Esophagus muscularis mucosa (tissue), 4 donors: Measurements from ENCODE around the gene DYNC2H1. TPM values are rescaled to one million over a fixed set of nuclear protein-coding genes. Genes with fewer than 3 reads are reported as not detected.

Experiments used
- DNase-seq: peaks from one replicate; pipeline ENCODE4 v3.0.0-alpha.2; 2017; ENCODE audit errors: extremely low spot score
- H3K27ac ChIP-seq, 4 donors: fragments of 200-600 bp; sonication (generic); replicated peaks in 1 of 4; 1 replicate in 3 of 4; 2 replicates in 1 of 4; pipeline ENCODE4 v1.5.1; 2016 to 2019; ENCODE audit warnings: mild to moderate bottlenecking in 1 of 4
- H3K27me3 ChIP-seq, 4 donors: fragments of 200-600 bp; sonication (generic); one replicate each; pipeline versions ENCODE4 v1.5.1 to v1.6.0; 2016 to 2019
- H3K36me3 ChIP-seq, 4 donors: fragments of 200-600 bp; sonication (generic); one replicate each; pipeline ENCODE4 v1.5.1; 2016 to 2019
- H3K4me1 ChIP-seq, 4 donors: fragments of 200-600 bp; sonication (generic); one replicate each; pipeline ENCODE4 v1.5.1; 2016 to 2019
- H3K4me3 ChIP-seq, 4 donors: fragments of 200-600 bp; sonication (generic); 1 replicate in 2 of 4; 2 replicates in 2 of 4; pipeline ENCODE4 v1.5.1; 2016 to 2019; ENCODE audit warnings: mild to moderate bottlenecking in 4 of 4, moderate library complexity in 1 of 4
- H3K9me3 ChIP-seq, 4 donors: fragments of 200-600 bp; sonication (generic); 1 replicate in 3 of 4; 2 replicates in 1 of 4; pipeline ENCODE4 v1.5.1; 2016 to 2019
- EP300 ChIP-seq: sonication (generic); formaldehyde crosslinking; IDR thresholded peaks from one replicate; pipeline ENCODE4 v1.6.1; 2017; ENCODE audit warnings: antibody characterized with exemption
- POLR2A ChIP-seq: fragments of 450-650 bp; IDR thresholded peaks from one replicate; pipeline ENCODE4 v1.6.1; 2017; ENCODE audit warnings: antibody characterized with exemption, moderate library complexity, mild to moderate bottlenecking, low read depth
- POLR2AphosphoS5 ChIP-seq, 2 donors: sonication (generic); formaldehyde crosslinking; IDR thresholded peaks; one replicate each; pipeline ENCODE4 v1.6.1; 2017; ENCODE audit warnings: antibody characterized with exemption in 2 of 2
- WGBS: methylation state at CpG from one replicate; pipeline ENCODE4 v1.1.5; 2018; 5-methylcytosine and 5-hydroxymethylcytosine counted together
- intact Hi-C: fragments of 100-400 bp; cut with DNase I; formaldehyde crosslinking; loops from one replicate; pipeline ENCODE4 v1.15.1; 2023
- total RNA-seq, 4 donors: library from RNA; depleted of rRNA; stranded (reverse); fragments of >200 nt; gene quantifications; one replicate each; pipeline versions ENCODE4 v1.1.0 to v1.2.1, GENCODE V29; 2016
- TF ChIP-seq, protein P1 (sequence below), 3 experiments: fragments of 200-600 bp in 2 of 3; fragments of 450-650 bp in 1 of 3; sonication (generic) in 2 of 3; IDR thresholded peaks; one replicate each; pipeline ENCODE4 v1.5.1; 2017 to 2019; ENCODE audit warnings: antibody characterized with exemption in 3 of 3, mild to moderate bottlenecking in 2 of 3, moderate library complexity in 1 of 3

DYNC2H1 gene
- total RNA-seq, 4 donors from 2014 or later = 9.2 to 14.5 (median 12.5) TPM

DNA sequence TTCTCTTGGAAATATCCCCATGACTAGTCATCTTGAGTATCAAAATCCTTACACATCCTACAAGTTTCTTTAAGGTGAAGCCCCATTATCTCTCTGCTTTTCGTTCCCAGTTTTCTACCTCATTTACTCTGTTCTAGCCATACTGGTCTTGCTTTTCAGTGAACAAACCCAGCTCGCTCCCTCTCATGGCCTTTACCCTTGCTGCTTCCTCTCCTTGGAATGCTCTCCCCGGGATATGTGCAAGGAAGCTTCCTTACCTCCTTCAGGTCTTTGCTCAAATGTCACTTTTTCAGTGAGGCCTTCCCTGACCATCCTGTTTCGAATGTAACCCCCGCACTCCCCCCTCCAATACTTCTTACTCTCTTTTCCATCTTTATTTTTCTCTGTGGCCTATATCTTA, 331.8 kb downstream of the DYNC2H1 start:
- H3K9me3 ChIP-seq = no peaks in the 10 kb centered on the region
- no peak overlapping the region for H3K4me3 ChIP-seq
- H3K27me3 ChIP-seq = no peaks in the 10 kb centered on the region
- intact Hi-C loops = no loop called here
- no peaks in the 10 kb centered on the region for H3K4me1 ChIP-seq
- TF ChIP-seq, protein P1, sequence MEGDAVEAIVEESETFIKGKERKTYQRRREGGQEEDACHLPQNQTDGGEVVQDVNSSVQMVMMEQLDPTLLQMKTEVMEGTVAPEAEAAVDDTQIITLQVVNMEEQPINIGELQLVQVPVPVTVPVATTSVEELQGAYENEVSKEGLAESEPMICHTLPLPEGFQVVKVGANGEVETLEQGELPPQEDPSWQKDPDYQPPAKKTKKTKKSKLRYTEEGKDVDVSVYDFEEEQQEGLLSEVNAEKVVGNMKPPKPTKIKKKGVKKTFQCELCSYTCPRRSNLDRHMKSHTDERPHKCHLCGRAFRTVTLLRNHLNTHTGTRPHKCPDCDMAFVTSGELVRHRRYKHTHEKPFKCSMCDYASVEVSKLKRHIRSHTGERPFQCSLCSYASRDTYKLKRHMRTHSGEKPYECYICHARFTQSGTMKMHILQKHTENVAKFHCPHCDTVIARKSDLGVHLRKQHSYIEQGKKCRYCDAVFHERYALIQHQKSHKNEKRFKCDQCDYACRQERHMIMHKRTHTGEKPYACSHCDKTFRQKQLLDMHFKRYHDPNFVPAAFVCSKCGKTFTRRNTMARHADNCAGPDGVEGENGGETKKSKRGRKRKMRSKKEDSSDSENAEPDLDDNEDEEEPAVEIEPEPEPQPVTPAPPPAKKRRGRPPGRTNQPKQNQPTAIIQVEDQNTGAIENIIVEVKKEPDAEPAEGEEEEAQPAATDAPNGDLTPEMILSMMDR (IDR thresholded peaks at IDR 0.05) = no peak
- TF ChIP-seq POLR2A (no peak), EP300 (no peak), POLR2AphosphoS5 (IDR thresholded peaks at IDR 0.05) (no peak)
- DNase-seq = no peak
- 91% methylated on average over 5 of the region's 5 CpGs for WGBS
- H3K27ac ChIP-seq = no peak overlapping the region
- no peaks in the 10 kb centered on the region for H3K36me3 ChIP-seq

DNA sequence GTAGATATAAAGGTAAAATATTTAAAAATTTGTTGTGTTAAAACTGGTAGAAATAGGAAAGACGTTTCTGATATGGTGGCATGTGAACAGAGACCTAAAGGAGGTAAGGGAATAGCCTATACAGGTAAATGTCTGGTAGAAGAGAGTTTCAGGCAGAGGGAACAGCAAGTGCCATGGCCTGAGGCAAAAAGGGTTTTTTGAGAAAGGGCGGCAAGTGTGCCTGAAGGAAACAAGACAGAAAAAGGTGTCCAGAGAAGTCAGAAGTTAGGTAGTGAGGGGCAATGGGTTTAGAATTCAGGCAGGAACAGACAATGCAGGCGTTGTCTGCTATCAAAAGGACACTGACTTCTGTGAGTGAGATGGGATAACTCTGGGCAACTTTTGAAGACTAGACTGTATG, 339.7 kb downstream of the DYNC2H1 start:
- DNase-seq = no peak
- TF ChIP-seq POLR2A = no peak
- TF ChIP-seq EP300 = no peak
- TF ChIP-seq POLR2AphosphoS5 (IDR thresholded peaks at IDR 0.05) = no peak
- TF ChIP-seq, protein P1 (IDR thresholded peaks at IDR 0.05) = no peak
- intact Hi-C loops = no loop called here
- WGBS = 82% methylated on average over 3 of the region's 3 CpGs
- no peaks in the 10 kb centered on the region for H3K36me3 ChIP-seq
- no peaks in the 10 kb centered on the region for H3K4me1 ChIP-seq
- no peaks in the 10 kb centered on the region for H3K27me3 ChIP-seq
- H3K9me3 ChIP-seq = no peaks in the 10 kb centered on the region
- no peak overlapping the region for H3K4me3 ChIP-seq
- no peak overlapping the region for H3K27ac ChIP-seq

DNA sequence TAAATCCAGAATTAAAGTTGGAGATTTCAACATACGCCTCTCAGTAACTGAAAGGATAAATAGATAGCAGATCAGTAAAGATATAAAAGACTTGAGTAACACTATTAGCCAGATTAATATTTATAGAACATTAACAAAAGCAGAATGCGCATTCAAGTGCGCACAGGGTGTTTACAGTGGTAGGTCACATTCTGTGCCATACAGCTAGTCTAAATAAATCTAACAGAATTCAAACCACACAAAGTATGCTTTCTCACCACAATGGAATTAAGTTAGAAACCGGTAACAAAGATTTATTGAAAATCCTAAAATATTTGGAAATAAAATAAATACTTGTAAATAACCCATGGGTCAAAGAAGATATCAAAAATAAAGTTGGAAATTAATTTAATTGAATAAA, 341.0 kb downstream of the DYNC2H1 start:
- no peak overlapping the region for H3K4me3 ChIP-seq
- no peak overlapping the region for H3K27ac ChIP-seq
- no peaks in the 10 kb centered on the region for H3K4me1 ChIP-seq
- H3K9me3 ChIP-seq = no peaks in the 10 kb centered on the region
- H3K27me3 ChIP-seq = no peaks in the 10 kb centered on the region
- DNase-seq = no peak
- TF ChIP-seq, protein P1 (IDR thresholded peaks at IDR 0.05) = no peak
- no peak for TF ChIP-seq EP300
- no peak for TF ChIP-seq POLR2AphosphoS5 (IDR thresholded peaks at IDR 0.05)
- no peak for TF ChIP-seq POLR2A
- 59% methylated on average over 4 of the region's 4 CpGs for WGBS
- no peaks in the 10 kb centered on the region for H3K36me3 ChIP-seq
- intact Hi-C loops = no loop called here

DNA sequence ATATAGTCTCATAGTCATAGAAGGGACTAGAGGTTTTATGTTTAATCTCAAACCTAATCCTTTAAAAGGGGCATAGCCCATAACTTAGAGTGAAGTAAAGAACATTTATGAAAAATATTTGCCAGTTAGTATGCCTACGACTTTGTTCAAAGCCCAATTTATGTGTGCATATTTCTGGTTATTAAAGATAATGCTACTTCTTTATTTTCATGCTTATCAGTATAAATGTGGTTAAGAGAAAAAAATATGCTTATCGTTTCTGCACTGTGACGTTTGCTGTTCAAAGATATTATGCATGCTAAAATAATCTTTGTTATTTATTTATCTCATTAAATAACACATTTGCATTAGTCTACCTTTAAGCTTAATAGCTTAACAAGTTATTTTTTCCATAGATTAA, 343.9 kb downstream of the DYNC2H1 start:
- Histone ChIP-seq H3K4me3 (no peak overlapping the region), H3K27me3 (no peaks in the 10 kb centered on the region), H3K36me3 (no peaks in the 10 kb centered on the region), H3K9me3 (no peaks in the 10 kb centered on the region), H3K4me1 (no peaks in the 10 kb centered on the region), H3K27ac (no peak overlapping the region)
- no peak for DNase-seq
- TF ChIP-seq POLR2AphosphoS5 (IDR thresholded peaks at IDR 0.05) (no peak), POLR2A (no peak), EP300 (no peak)
- TF ChIP-seq, protein P1 (IDR thresholded peaks at IDR 0.05) = no peak
- intact Hi-C loops = no loop called here
- 80% methylated on average over 3 of the region's 3 CpGs for WGBS

DNA sequence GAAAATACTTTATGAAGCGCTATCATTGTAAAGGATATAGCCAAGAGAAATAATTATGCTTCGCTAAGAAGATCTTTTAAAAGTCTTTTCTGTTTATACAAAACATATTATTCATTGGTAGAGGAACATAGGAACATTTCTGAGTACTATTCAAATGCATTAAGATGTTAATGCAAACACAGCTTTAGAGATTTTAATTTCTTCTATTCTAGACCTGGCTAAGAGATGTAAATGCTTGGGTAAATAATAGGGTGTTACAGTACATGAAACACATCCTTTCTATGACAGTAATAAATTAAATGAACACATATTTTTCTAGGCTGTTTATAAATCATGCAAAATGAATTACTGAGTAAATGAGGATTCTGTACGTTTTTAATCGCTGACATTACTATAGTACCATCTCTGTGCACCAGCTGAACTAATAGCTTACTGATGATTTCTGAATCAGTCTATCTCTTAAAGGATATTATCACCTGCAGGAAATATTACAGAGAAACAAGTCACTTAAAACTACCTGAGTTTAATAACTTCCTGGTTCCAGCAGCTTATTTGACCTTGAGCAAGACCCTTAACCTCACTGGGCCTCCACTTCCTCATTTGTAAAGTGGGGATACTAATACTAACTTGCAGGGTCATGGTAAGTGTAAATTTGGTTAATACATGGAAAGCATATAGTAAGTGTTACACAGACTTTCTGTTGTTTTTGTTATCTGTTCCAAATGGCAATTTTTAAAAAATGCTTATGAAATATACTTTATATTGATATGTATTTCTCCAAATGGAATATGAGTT, 344.9 kb downstream of the DYNC2H1 start:
- no peak for DNase-seq
- H3K4me1 ChIP-seq = no peaks in the 10 kb centered on the region
- intact Hi-C loops = no loop called here
- H3K27me3 ChIP-seq = no peaks in the 10 kb centered on the region
- H3K27ac ChIP-seq = no peak overlapping the region
- TF ChIP-seq POLR2A (no peak), EP300 (no peak)
- H3K36me3 ChIP-seq = no peaks in the 10 kb centered on the region
- 59% methylated on average over 4 of the region's 4 CpGs for WGBS
- no peaks in the 10 kb centered on the region for H3K9me3 ChIP-seq
- H3K4me3 ChIP-seq = no peak overlapping the region
